GM19023 (cell line): ENCODE data around the gene DNMT3B.

Experiments used
- ATAC-seq: cut with Tn5 transposase; IDR thresholded peaks from one replicate; pipeline ENCODE4 v1.9.1; 2021; ENCODE audit warnings: mild to moderate bottlenecking, moderate library complexity; ENCODE audit not compliant: unreplicated experiment

The DNMT3B gene

DNA sequence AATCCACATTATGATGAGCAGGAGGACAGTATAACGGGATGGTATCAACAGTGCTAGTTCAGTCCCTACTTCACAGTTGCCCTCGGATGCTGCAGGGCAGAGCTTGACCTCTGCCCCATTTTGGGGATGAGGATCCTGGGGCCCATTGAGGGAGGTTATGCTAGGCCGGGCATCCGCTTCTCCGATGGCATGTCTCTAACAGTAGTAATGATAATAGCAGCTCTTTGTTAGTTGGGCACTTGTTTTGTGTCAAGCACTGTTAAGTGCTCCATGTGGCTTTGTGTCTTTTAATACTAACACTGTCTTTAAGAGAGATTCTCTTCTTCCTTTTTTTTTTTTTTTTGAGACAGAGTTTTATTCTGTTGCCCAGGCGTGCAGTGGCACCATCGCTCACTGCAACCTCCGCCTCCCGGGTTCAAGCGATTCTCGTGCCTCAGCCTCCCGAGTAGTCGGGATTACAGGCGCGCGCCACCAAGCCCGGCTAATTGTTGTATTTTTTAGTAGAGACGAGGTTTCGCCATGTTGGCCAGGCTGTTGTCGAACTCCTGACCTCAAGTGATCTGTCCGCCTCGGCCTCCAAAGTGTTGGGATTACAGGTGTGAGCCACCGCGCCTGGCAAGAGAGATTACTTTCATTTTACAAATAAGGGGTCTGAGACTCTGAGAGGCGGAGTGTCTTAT, 58.7 kb downstream of the DNMT3B start:
- ATAC-seq, result no peak

- ATAC-seq, result no peak
Measured at GRCh38 chr20:32822225-32822624, 60.0 kb downstream of the DNMT3B start.

DNA sequence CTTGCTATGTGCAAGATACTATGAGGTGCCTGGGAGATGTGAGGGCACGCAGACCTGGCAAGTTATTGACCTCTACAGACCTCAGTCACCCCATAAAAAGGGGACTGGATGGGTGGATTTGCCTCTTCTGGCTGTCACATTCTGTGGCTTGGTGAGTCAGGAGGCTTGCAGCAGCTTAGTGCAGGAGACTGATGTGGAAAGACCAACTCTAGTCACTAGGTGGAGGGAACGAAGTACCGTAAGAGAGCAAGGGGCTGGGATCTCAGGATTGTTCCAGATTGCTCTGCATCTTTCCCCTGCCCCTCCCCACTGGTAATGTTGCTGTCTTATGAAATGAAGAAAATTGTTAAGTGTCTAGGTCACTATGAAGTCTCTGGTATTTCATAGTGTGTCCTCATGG, 60.9 kb downstream of the DNMT3B start:
- no peak for ATAC-seq

- no peak for ATAC-seq
Measured at GRCh38 chr20:32823737-32824588, 61.8 kb downstream of the DNMT3B start.

GRCh38 chr20:32828029-32828680, 66.0 kb downstream of the DNMT3B start:
- no peak for ATAC-seq

GRCh38 chr20:32829311-32830005, 67.3 kb downstream of the DNMT3B start:
- no peak for ATAC-seq

DNA sequence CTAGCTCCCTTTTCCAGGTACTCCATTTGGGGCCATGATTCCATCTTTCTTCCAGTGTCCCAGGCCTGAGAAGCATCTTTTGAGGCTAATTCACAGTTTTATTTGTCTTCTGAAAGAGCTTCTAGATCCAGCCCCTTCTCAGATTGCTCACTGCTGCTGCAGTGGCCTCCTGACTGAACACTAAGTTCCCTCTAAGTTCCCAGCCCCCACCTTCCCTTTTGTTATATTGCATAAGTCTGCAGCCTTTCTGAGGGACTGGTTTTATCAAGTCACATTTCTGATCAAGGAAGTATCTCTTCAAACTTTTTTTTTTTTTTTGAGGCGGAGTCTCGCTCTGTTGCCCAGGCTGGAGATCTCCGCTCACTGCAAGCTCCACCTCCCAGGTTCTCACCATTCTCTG, 68.3 kb downstream of the DNMT3B start:
- ATAC-seq, result no peak

DNA sequence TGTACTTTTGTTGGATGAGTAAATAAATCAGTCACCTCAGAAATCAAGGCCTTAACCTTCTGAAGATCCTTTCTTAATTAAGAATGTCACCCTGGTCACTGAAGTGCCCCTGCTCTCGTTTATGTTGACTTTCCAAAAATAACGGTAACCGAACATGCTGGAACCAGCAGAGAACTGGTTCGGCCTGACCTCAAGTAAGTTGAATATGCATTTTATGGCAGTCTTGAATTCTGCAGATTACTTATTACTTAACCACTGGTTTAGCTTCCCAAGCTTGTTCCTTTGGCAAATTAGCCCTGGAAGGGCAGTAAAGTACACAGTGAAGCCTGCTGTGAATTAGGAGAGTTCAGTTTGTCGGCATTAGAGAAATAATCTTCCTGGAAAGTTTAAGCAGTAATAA, 69.8 kb downstream of the DNMT3B start:
- ATAC-seq, result no peak

GRCh38 chr20:32832664-32833063, 70.5 kb downstream of the DNMT3B start:
- ATAC-seq, result no peak

GRCh38 chr20:32834972-32835371, 72.8 kb downstream of the DNMT3B start:
- no peak for ATAC-seq

GRCh38 chr20:32837157-32837556, 75.0 kb downstream of the DNMT3B start:
- ATAC-seq, result no peak

- ATAC-seq, result no peak
Measured at GRCh38 chr20:32839227-32839981, 77.2 kb downstream of the DNMT3B start.

DNA sequence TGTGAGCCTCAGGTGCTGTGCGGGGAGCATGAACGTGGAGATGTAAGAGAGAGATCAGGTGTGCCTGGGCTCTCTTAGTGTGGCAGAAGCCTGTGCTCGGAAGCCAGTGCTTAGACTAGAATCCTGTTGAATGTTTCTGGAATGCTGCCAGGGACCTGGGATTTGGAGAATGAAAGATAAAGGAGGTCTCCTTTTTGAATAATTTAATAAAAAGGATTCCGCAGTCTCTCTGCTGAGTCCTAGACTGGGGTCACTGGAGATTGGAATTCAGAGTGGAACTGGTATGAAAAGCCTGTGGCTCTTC, 77.7 kb downstream of the DNMT3B start:
- ATAC-seq, result no peak

- no peak for ATAC-seq
Measured at GRCh38 chr20:32841174-32841573, 79.0 kb downstream of the DNMT3B start.

- ATAC-seq, result no peak
Measured at GRCh38 chr20:32841632-32842031, 79.4 kb downstream of the DNMT3B start.

GRCh38 chr20:32842688-32843524, 80.7 kb downstream of the DNMT3B start:
- no peak for ATAC-seq

- ATAC-seq, result no peak
Measured at GRCh38 chr20:32845786-32846185, 83.6 kb downstream of the DNMT3B start.

GRCh38 chr20:32846852-32847251, 84.7 kb downstream of the DNMT3B start:
- ATAC-seq, result no peak

DNA sequence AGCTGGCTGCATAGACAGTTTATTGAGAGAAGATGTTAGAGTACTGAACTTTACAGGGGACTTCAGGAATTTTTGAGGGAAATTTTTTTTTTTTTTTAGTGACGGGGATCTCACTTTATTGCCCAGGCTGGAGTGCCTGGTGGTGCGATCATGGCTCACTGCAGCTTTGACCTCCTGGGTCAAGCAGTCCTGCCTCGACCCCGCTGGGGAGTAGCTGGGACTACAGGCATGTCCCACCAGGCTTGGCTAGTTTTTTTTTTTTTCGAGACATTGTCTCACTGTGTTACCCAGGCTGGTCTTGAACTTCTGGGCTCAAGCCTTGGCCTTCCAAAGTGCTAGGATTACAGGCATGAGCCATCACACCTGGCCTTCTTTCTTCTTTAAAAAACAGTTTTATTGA, 85.8 kb downstream of the DNMT3B start:
- no peak for ATAC-seq

- ATAC-seq, result no peak
Measured at GRCh38 chr20:32848846-32849245, 86.7 kb downstream of the DNMT3B start.
